Neural crest cell (in vitro differentiated cells): ENCODE results near the gene PIM1. TPM values are rescaled to one million over a fixed set of nuclear protein-coding genes. Genes with fewer than 3 reads are reported as not detected.

Source experiments
- DNase-seq: peaks from one replicate; pipeline ENCODE4 v3.0.0; 2021; ENCODE audit warnings: low read depth, mixed read lengths, low spot score
- H3K27ac Mint-ChIP-seq: one replicate; pipeline ENCODE4 v1.8.0; 2021; ENCODE audit warnings: mild to moderate bottlenecking, mixed read lengths; ENCODE audit not compliant: unreplicated experiment
- H3K27me3 Mint-ChIP-seq: 2 replicates; pipeline ENCODE4 v1.8.0; 2021; ENCODE audit warnings: low read depth, mild to moderate bottlenecking, mixed read lengths
- H3K36me3 Mint-ChIP-seq: 2 replicates; pipeline ENCODE4 v1.8.0; 2021; ENCODE audit warnings: low read depth, mild to moderate bottlenecking, mixed read lengths
- H3K4me1 Mint-ChIP-seq: 2 replicates; pipeline ENCODE4 v1.8.0; 2021; ENCODE audit warnings: mixed read lengths
- H3K4me3 Mint-ChIP-seq: one replicate; pipeline ENCODE4 v1.8.0; 2021; ENCODE audit warnings: mild to moderate bottlenecking, mixed read lengths
- H3K9me3 Mint-ChIP-seq: 2 replicates; pipeline ENCODE4 v1.8.0; 2021; ENCODE audit warnings: mixed read lengths
- CTCF ChIP-seq: fragments of 200-600 bp; sonication (generic); conservative IDR thresholded peaks from 2 replicates; pipeline ENCODE4 v1.5.0; 2021; ENCODE audit warnings: antibody characterized with exemption, mild to moderate bottlenecking
- total RNA-seq: library from RNA; stranded (reverse); gene quantifications from 2 replicates; pipeline ENCODE4 v1.2.1, GENCODE V29; 2021

Gene PIM1
- total RNA-seq, 1 donor from 2014 or later = 9.1 TPM

GRCh38 chr6:37173493-37174195 is 3.7 kb downstream of the PIM1 start:
- peaks cover 23% of the 10 kb centered on the region for H3K4me1 Mint-ChIP-seq
- no peak for TF ChIP-seq CTCF
- H3K36me3 Mint-ChIP-seq = no peaks in the 10 kb centered on the region
- peaks cover 22% of the 10 kb centered on the region for H3K27me3 Mint-ChIP-seq
- no peak overlapping the region for H3K27ac Mint-ChIP-seq
- H3K9me3 Mint-ChIP-seq = no peaks in the 10 kb centered on the region
- H3K4me3 Mint-ChIP-seq = peak overlapping the region; percentile 32
- no peak for DNase-seq

- Mint-ChIP-seq H3K4me1 (peaks cover 18% of the 10 kb centered on the region), H3K27ac (no peak overlapping the region), H3K36me3 (no peaks in the 10 kb centered on the region), H3K9me3 (no peaks in the 10 kb centered on the region), H3K4me3 (no peak overlapping the region), H3K27me3 (peaks cover 17% of the 10 kb centered on the region)
- no peak for DNase-seq
- no peak for TF ChIP-seq CTCF
Measured at GRCh38 chr6:37174196-37174514, 4.2 kb downstream of the PIM1 start.

- no peak for DNase-seq
- Mint-ChIP-seq H3K36me3 (no peaks in the 10 kb centered on the region), H3K27me3 (peaks cover 13% of the 10 kb centered on the region), H3K4me3 (peak overlapping the region; percentile 32), H3K4me1 (peaks cover 13% of the 10 kb centered on the region), H3K27ac (no peak overlapping the region), H3K9me3 (no peaks in the 10 kb centered on the region)
- no peak for TF ChIP-seq CTCF
Measured at GRCh38 chr6:37174515-37175331, 4.8 kb downstream of the PIM1 start.

GRCh38 chr6:37175332-37176267 is 5.6 kb downstream of the PIM1 start:
- Mint-ChIP-seq H3K4me1 (peaks cover 13% of the 10 kb centered on the region), H3K27ac (no peak overlapping the region), H3K4me3 (no peak overlapping the region), H3K9me3 (no peaks in the 10 kb centered on the region), H3K36me3 (no peaks in the 10 kb centered on the region), H3K27me3 (peaks cover 13% of the 10 kb centered on the region)
- no peak for TF ChIP-seq CTCF
- DNase-seq = no peak

- H3K9me3 Mint-ChIP-seq = no peaks in the 10 kb centered on the region
- no peak overlapping the region for H3K4me3 Mint-ChIP-seq
- no peak overlapping the region for H3K27ac Mint-ChIP-seq
- no peak for DNase-seq
- peaks cover 8% of the 10 kb centered on the region for H3K27me3 Mint-ChIP-seq
- H3K4me1 Mint-ChIP-seq = peaks cover 9% of the 10 kb centered on the region
- H3K36me3 Mint-ChIP-seq = no peaks in the 10 kb centered on the region
- TF ChIP-seq CTCF = no peak
Measured at GRCh38 chr6:37176268-37177076, 6.5 kb downstream of the PIM1 start.
